Esophagus muscularis mucosa (tissue), 4 donors: ENCODE results near the gene NECTIN1. TPM values are rescaled to one million over a fixed set of nuclear protein-coding genes. Genes with fewer than 3 reads are reported as not detected.

Experiments used
- DNase-seq: peaks from one replicate; pipeline ENCODE4 v3.0.0-alpha.2; 2017; ENCODE audit errors: extremely low spot score
- H3K27ac ChIP-seq, 4 donors: fragments of 200-600 bp; sonication (generic); replicated peaks in 1 of 4; 1 replicate in 3 of 4; 2 replicates in 1 of 4; pipeline ENCODE4 v1.5.1; 2016 to 2019; ENCODE audit warnings: mild to moderate bottlenecking in 1 of 4
- H3K27me3 ChIP-seq, 4 donors: fragments of 200-600 bp; sonication (generic); one replicate each; pipeline versions ENCODE4 v1.5.1 to v1.6.0; 2016 to 2019
- H3K36me3 ChIP-seq, 4 donors: fragments of 200-600 bp; sonication (generic); one replicate each; pipeline ENCODE4 v1.5.1; 2016 to 2019
- H3K4me1 ChIP-seq, 4 donors: fragments of 200-600 bp; sonication (generic); one replicate each; pipeline ENCODE4 v1.5.1; 2016 to 2019
- H3K4me3 ChIP-seq, 4 donors: fragments of 200-600 bp; sonication (generic); 1 replicate in 2 of 4; 2 replicates in 2 of 4; pipeline ENCODE4 v1.5.1; 2016 to 2019; ENCODE audit warnings: mild to moderate bottlenecking in 4 of 4, moderate library complexity in 1 of 4
- H3K9me3 ChIP-seq, 4 donors: fragments of 200-600 bp; sonication (generic); 1 replicate in 3 of 4; 2 replicates in 1 of 4; pipeline ENCODE4 v1.5.1; 2016 to 2019
- CTCF ChIP-seq, 3 experiments: fragments of 200-600 bp in 2 of 3; fragments of 450-650 bp in 1 of 3; sonication (generic) in 2 of 3; IDR thresholded peaks; one replicate each; pipeline ENCODE4 v1.5.1; 2017 to 2019; ENCODE audit warnings: antibody characterized with exemption in 3 of 3, mild to moderate bottlenecking in 2 of 3, moderate library complexity in 1 of 3
- EP300 ChIP-seq: sonication (generic); formaldehyde crosslinking; IDR thresholded peaks from one replicate; pipeline ENCODE4 v1.6.1; 2017; ENCODE audit warnings: antibody characterized with exemption
- POLR2A ChIP-seq: fragments of 450-650 bp; IDR thresholded peaks from one replicate; pipeline ENCODE4 v1.6.1; 2017; ENCODE audit warnings: antibody characterized with exemption, moderate library complexity, mild to moderate bottlenecking, low read depth
- POLR2AphosphoS5 ChIP-seq, 2 donors: sonication (generic); formaldehyde crosslinking; IDR thresholded peaks; one replicate each; pipeline ENCODE4 v1.6.1; 2017; ENCODE audit warnings: antibody characterized with exemption in 2 of 2
- WGBS: methylation state at CpG from one replicate; pipeline ENCODE4 v1.1.5; 2018; 5-methylcytosine and 5-hydroxymethylcytosine counted together
- intact Hi-C: fragments of 100-400 bp; cut with DNase I; formaldehyde crosslinking; loops from one replicate; pipeline ENCODE4 v1.15.1; 2023
- total RNA-seq, 4 donors: library from RNA; depleted of rRNA; stranded (reverse); fragments of >200 nt; gene quantifications; one replicate each; pipeline versions ENCODE4 v1.1.0 to v1.2.1, GENCODE V29; 2016

NECTIN1 gene
- total RNA-seq, 4 donors from 2014 or later = 1.7 to 4.0 (median 2.5) TPM

GRCh38 chr11:119626197-119626841 is 102.7 kb downstream of the NECTIN1 start:
- TF ChIP-seq EP300 = no peak
- no peak for TF ChIP-seq POLR2AphosphoS5 (IDR thresholded peaks at IDR 0.05)
- TF ChIP-seq CTCF (IDR thresholded peaks at IDR 0.05) = no peak
- no peak for TF ChIP-seq POLR2A
- no peak overlapping the region for H3K27ac ChIP-seq
- peaks cover 0 to 45% (median 0%) of the 10 kb centered on the region in 4 donors for H3K27me3 ChIP-seq
- 61% methylated on average over 7 of the region's 7 CpGs for WGBS
- H3K36me3 ChIP-seq = no peaks in the 10 kb centered on the region
- no peak overlapping the region for H3K4me3 ChIP-seq
- no peak for DNase-seq
- intact Hi-C loops = no loop called here
- H3K4me1 ChIP-seq = no peaks in the 10 kb centered on the region
- H3K9me3 ChIP-seq = no peaks in the 10 kb centered on the region

GRCh38 chr11:119625206-119625978 is 103.6 kb downstream of the NECTIN1 start:
- Histone ChIP-seq H3K4me3 (no peak overlapping the region), H3K9me3 (no peaks in the 10 kb centered on the region), H3K27me3 (peaks cover 0 to 45% (median 0%) of the 10 kb centered on the region in 4 donors), H3K27ac (no peak overlapping the region), H3K36me3 (no peaks in the 10 kb centered on the region), H3K4me1 (no peaks in the 10 kb centered on the region)
- TF ChIP-seq POLR2A (no peak), CTCF (IDR thresholded peaks at IDR 0.05) (no peak), EP300 (no peak), POLR2AphosphoS5 (IDR thresholded peaks at IDR 0.05) (no peak)
- WGBS = 70% methylated on average over 15 of the region's 19 CpGs
- DNase-seq = no peak
- intact Hi-C loops = no loop called here

GRCh38 chr11:119624629-119625028 is 104.4 kb downstream of the NECTIN1 start:
- peaks cover 0 to 45% (median 0%) of the 10 kb centered on the region in 4 donors for H3K27me3 ChIP-seq
- H3K4me1 ChIP-seq = no peaks in the 10 kb centered on the region
- intact Hi-C loops = no loop called here
- DNase-seq = no peak
- H3K27ac ChIP-seq = no peak overlapping the region
- H3K9me3 ChIP-seq = no peaks in the 10 kb centered on the region
- TF ChIP-seq EP300 (no peak), POLR2AphosphoS5 (IDR thresholded peaks at IDR 0.05) (no peak), POLR2A (no peak), CTCF (IDR thresholded peaks at IDR 0.05) (no peak)
- no peaks in the 10 kb centered on the region for H3K36me3 ChIP-seq
- WGBS = 76% methylated on average over 6 of the region's 6 CpGs
- no peak overlapping the region for H3K4me3 ChIP-seq

GRCh38 chr11:119624102-119624615 is 104.8 kb downstream of the NECTIN1 start:
- Histone ChIP-seq H3K36me3 (no peaks in the 10 kb centered on the region), H3K27me3 (peaks cover 0 to 45% (median 0%) of the 10 kb centered on the region in 4 donors), H3K4me1 (no peaks in the 10 kb centered on the region), H3K9me3 (no peaks in the 10 kb centered on the region), H3K4me3 (no peak overlapping the region), H3K27ac (no peak overlapping the region)
- intact Hi-C loops = no loop called here
- TF ChIP-seq CTCF (IDR thresholded peaks at IDR 0.05) (peak in 2 of 3 experiments; percentile 23 to 62), POLR2A (no peak)
- WGBS = 51% methylated on average over 4 of the region's 9 CpGs
- no peak for DNase-seq
